Measurements from ENCODE around the gene RANBP9. TPM values are rescaled to one million over a fixed set of nuclear protein-coding genes. Genes with fewer than 3 reads are reported as not detected.

RANBP9 gene
- total and polyA plus RNA-seq, 9 of the 15 experiments (the other 6 are each of a cell fraction or from before 2014, with no cell fraction given) = 27.5 to 130 (median 61.5) TPM

DNA sequence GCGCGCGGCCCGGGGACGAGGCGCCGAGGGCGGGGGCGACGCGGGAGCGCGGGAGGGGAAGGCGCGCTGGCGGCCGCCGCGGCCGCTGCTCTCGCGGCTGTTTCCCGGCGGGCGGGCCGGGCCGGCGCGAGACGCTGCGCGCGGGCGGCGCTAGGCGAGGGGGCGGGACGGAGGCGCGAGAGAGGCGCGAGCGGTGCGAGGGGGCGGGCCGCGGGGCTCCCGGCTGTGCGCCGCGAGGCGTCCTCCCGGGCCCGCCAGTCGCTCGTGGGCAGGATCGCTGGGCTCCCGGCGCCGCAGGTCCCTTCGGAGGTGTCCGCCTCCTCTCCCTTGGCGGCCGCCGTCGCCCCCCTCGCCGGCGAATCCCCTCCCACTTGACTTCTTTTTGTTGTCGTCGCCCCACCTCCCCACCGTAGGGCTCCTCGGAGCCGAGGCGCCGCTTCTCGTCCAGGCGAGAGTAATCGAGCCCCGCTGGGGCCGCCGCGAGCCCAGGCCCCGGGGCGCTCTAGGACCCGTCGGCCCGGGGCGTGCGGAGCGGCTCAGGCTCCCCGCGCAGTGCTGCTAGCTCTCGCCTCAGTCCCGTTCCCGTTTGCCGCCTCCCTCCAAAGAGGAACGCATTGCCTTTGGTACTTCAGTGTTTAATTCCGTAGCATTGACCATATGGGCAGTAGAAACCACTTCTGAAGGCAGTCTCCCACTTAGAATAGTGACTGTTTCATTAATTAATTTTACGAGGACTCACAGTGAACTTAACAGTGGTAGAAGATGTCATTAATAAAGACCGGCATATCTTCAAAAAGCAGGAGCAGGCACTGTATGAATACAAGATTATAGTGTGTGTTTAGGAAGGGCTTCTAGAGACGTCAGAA, at the start of gene RANBP9 (continued):
- TF ChIP-seq STAT6 (CRISPR knock-in tag; IDR thresholded peaks at IDR 0.05) (no peak), MAZ (CRISPR knock-in tag; conservative IDR thresholded peaks at IDR 0.05 in 1 of 2, IDR thresholded peaks at IDR 0.05 in 1 of 2) (peak; percentile 92 to 96), NCOA1 (IDR thresholded peaks at IDR 0.05; ENCODE audit: low read depth) (no peak), USF2 (CRISPR knock-in tag; IDR thresholded peaks at IDR 0.05) (no peak), THAP7 (CRISPR knock-in tag; IDR thresholded peaks at IDR 0.05) (peak; percentile 10; the same call in 1 of the 2 replicates), LCOR (CRISPR knock-in tag; IDR thresholded peaks at IDR 0.05) (peak; percentile 88; the same call in 1 of the 2 replicates), ZHX1 (conservative IDR thresholded peaks at IDR 0.05; ENCODE audit: low read length) (0 out of 2 replicates have a peak, but pooled peaks have one; percentile 65), SETDB1 (IDR thresholded peaks at IDR 0.05; ENCODE audit: low read length) (no peak), ARID1B (IDR thresholded peaks at IDR 0.05) (no peak; the same call in 1 of the 2 replicates), CCAR2 (IDR thresholded peaks at IDR 0.05; ENCODE audit: low read depth, low read length) (no peak), ZNF695 (CRISPR knock-in tag; IDR thresholded peaks at IDR 0.05) (no peak; the same call in 1 of the 2 replicates), HDAC2 (IDR thresholded peaks at IDR 0.05) (0 out of 2 replicates have a peak, but pooled peaks have one; percentile 26), ZNF197 (CRISPR knock-in tag; IDR thresholded peaks at IDR 0.05; ENCODE audit: low read depth) (peak; percentile 67; the same call in 1 of the 2 replicates), DEAF1 (CRISPR knock-in tag; IDR thresholded peaks at IDR 0.05) (peak; percentile 51; the same call in 1 of the 2 replicates), ZFPM2 (CRISPR knock-in tag; IDR thresholded peaks at IDR 0.05) (no peak), DACH1 (IDR thresholded peaks at IDR 0.05; ENCODE audit: partially characterized antibody) (peak; percentile 58)
- TF ChIP-seq, protein P1, sequence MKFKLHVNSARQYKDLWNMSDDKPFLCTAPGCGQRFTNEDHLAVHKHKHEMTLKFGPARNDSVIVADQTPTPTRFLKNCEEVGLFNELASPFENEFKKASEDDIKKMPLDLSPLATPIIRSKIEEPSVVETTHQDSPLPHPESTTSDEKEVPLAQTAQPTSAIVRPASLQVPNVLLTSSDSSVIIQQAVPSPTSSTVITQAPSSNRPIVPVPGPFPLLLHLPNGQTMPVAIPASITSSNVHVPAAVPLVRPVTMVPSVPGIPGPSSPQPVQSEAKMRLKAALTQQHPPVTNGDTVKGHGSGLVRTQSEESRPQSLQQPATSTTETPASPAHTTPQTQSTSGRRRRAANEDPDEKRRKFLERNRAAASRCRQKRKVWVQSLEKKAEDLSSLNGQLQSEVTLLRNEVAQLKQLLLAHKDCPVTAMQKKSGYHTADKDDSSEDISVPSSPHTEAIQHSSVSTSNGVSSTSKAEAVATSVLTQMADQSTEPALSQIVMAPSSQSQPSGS (CRISPR knock-in tag; IDR thresholded peaks at IDR 0.05) = no peak

Data from K562 (cell line).